Measurements from ENCODE around the gene MYOF. TPM values are rescaled to one million over a fixed set of nuclear protein-coding genes. Genes with fewer than 3 reads are reported as not detected.

Gene MYOF
- total RNA-seq, 1 donor: 379 TPM

- no peaks in the 10 kb centered on the region for H4K20me1 ChIP-seq (ENCODE audit: insufficient read depth, low read length)
- DNase-seq (ENCODE audit: insufficient read length, low spot score, missing footprints): no peak
- H2AFZ ChIP-seq (ENCODE audit: low read length): no peak overlapping the region
- no peak overlapping the region for H3K4me2 ChIP-seq (ENCODE audit: insufficient read depth, low read length)
- H3K9me3 ChIP-seq (ENCODE audit: low read depth, low read length): peaks cover 1% of the 10 kb centered on the region
- H3K36me3 ChIP-seq (ENCODE audit: insufficient read depth, low read length): no peaks in the 10 kb centered on the region
- H3K4me3 ChIP-seq (ENCODE audit: insufficient read depth, low read length): no peak overlapping the region
- H3K27me3 ChIP-seq (ENCODE audit: insufficient read depth, low read length): no peaks in the 10 kb centered on the region
- no peaks in the 10 kb centered on the region for H3K79me2 ChIP-seq (ENCODE audit: insufficient read depth, low read length)
- H3K27ac ChIP-seq (ENCODE audit: low read depth, low read length): no peak overlapping the region
- no peaks in the 10 kb centered on the region for H3K4me1 ChIP-seq (ENCODE audit: insufficient read depth, low read length)
- no peak for TF ChIP-seq CTCF (IDR thresholded peaks at IDR 0.05; ENCODE audit: extremely low read depth, low read depth, low read length)
Observed at GRCh38 chr10:93274419-93274818, 207.7 kb downstream of the MYOF start.

- no peaks in the 10 kb centered on the region for H3K4me1 ChIP-seq (ENCODE audit: insufficient read depth, low read length)
- no peaks in the 10 kb centered on the region for H3K27me3 ChIP-seq (ENCODE audit: insufficient read depth, low read length)
- H2AFZ ChIP-seq (ENCODE audit: low read length): no peak overlapping the region
- no peak for DNase-seq (ENCODE audit: insufficient read length, low spot score, missing footprints)
- no peaks in the 10 kb centered on the region for H4K20me1 ChIP-seq (ENCODE audit: insufficient read depth, low read length)
- TF ChIP-seq CTCF (IDR thresholded peaks at IDR 0.05; ENCODE audit: extremely low read depth, low read depth, low read length): no peak
- H3K4me3 ChIP-seq (ENCODE audit: insufficient read depth, low read length): no peak overlapping the region
- H3K4me2 ChIP-seq (ENCODE audit: insufficient read depth, low read length): no peak overlapping the region
- peaks cover 1% of the 10 kb centered on the region for H3K9me3 ChIP-seq (ENCODE audit: low read depth, low read length)
- H3K27ac ChIP-seq (ENCODE audit: low read depth, low read length): no peak overlapping the region
- H3K36me3 ChIP-seq (ENCODE audit: insufficient read depth, low read length): no peaks in the 10 kb centered on the region
- H3K79me2 ChIP-seq (ENCODE audit: insufficient read depth, low read length): no peaks in the 10 kb centered on the region
Observed at GRCh38 chr10:93272884-93273675, 209.1 kb downstream of the MYOF start.

GRCh38 chr10:93271347-93271746, 210.8 kb downstream of the MYOF start:
- H3K9me3 ChIP-seq (ENCODE audit: low read depth, low read length): peaks cover 1% of the 10 kb centered on the region
- TF ChIP-seq CTCF (IDR thresholded peaks at IDR 0.05; ENCODE audit: extremely low read depth, low read depth, low read length): no peak
- H2AFZ ChIP-seq (ENCODE audit: low read length): no peak overlapping the region
- DNase-seq (ENCODE audit: insufficient read length, low spot score, missing footprints): no peak
- peaks cover 5% of the 10 kb centered on the region for H3K27me3 ChIP-seq (ENCODE audit: insufficient read depth, low read length)
- no peaks in the 10 kb centered on the region for H3K36me3 ChIP-seq (ENCODE audit: insufficient read depth, low read length)
- no peaks in the 10 kb centered on the region for H3K79me2 ChIP-seq (ENCODE audit: insufficient read depth, low read length)
- no peaks in the 10 kb centered on the region for H4K20me1 ChIP-seq (ENCODE audit: insufficient read depth, low read length)
- H3K4me3 ChIP-seq (ENCODE audit: insufficient read depth, low read length): no peak overlapping the region
- H3K27ac ChIP-seq (ENCODE audit: low read depth, low read length): no peak overlapping the region
- no peak overlapping the region for H3K4me2 ChIP-seq (ENCODE audit: insufficient read depth, low read length)
- no peaks in the 10 kb centered on the region for H3K4me1 ChIP-seq (ENCODE audit: insufficient read depth, low read length)

GRCh38 chr10:93269281-93269680, 212.9 kb downstream of the MYOF start:
- no peak overlapping the region for H3K4me2 ChIP-seq (ENCODE audit: insufficient read depth, low read length)
- no peak overlapping the region for H2AFZ ChIP-seq (ENCODE audit: low read length)
- peaks cover 1% of the 10 kb centered on the region for H3K9me3 ChIP-seq (ENCODE audit: low read depth, low read length)
- H4K20me1 ChIP-seq (ENCODE audit: insufficient read depth, low read length): no peaks in the 10 kb centered on the region
- no peak overlapping the region for H3K27ac ChIP-seq (ENCODE audit: low read depth, low read length)
- H3K4me3 ChIP-seq (ENCODE audit: insufficient read depth, low read length): no peak overlapping the region
- H3K36me3 ChIP-seq (ENCODE audit: insufficient read depth, low read length): no peaks in the 10 kb centered on the region
- no peaks in the 10 kb centered on the region for H3K79me2 ChIP-seq (ENCODE audit: insufficient read depth, low read length)
- no peak for DNase-seq (ENCODE audit: insufficient read length, low spot score, missing footprints)
- no peak for TF ChIP-seq CTCF (IDR thresholded peaks at IDR 0.05; ENCODE audit: extremely low read depth, low read depth, low read length)
- H3K27me3 ChIP-seq (ENCODE audit: insufficient read depth, low read length): peaks cover 5% of the 10 kb centered on the region
- H3K4me1 ChIP-seq (ENCODE audit: insufficient read depth, low read length): no peaks in the 10 kb centered on the region

All from osteoblast (primary cell).